ENCODE measurements around the gene SLC22A5.
A peak's percentile ranks its signal among the peaks of the same experiment; 100 is the strongest.
"Not testable (repeated sequence)": the region's sequence is repeated elsewhere in the genome, so short reads cannot be mapped to it uniquely, and the experiment has no call there.

SLC22A5 gene

DNA sequence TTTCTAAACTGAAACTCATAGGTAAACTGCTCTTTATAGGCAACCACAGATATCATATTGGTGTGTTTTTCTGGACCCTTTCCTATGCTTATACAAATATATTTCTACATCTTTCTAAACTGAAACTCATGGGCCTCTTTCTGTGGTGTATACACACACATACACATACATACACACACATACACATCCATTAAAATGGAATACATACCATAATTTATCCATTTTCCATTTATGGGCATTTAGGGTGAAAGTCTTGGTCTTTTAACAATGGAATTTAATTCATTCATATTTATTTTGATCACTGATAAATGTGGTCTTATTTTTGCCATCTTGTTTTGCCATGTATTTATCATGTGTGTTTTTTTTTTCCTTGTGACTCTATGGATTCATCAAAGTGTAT is 44.1 kb downstream of the SLC22A5 start:
- no peak for DNase-seq (ENCODE audit: low read depth)

DNA sequence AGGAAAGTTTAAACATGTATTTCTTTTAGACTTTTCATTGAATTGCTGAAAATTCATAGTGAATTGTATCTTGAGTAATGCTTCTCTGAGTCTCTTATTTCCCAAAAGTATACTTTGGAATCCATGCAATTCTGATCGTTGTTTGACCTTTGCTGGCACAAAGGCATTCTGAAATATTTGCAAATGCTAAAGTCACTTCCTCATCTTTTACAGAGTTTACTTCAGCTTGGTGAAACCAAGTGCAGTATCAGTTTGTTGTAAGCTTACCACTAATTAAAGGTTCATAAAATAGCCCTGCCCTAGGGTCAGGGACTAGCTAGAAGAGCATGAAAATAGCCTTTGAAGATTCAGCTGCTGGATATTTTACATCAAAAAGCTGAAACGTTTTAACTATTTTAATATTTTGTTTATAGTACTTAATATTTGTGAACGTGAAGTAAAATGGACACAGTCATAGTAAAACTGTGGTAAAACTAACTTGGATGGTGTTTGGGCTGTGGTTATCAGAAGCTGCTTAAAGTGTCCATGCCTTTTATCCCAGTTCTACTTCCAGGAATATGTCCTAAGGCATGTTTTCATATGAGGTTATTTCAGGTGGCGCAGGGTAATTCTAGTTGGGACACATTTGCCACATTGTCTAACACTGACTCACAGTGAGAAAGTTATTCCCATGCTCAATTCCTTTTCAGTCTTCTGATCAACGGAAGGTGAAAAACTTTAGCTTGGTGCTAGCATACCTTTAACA is 45.3 kb downstream of the SLC22A5 start:
- no peak for DNase-seq (ENCODE audit: low read depth)

DNA sequence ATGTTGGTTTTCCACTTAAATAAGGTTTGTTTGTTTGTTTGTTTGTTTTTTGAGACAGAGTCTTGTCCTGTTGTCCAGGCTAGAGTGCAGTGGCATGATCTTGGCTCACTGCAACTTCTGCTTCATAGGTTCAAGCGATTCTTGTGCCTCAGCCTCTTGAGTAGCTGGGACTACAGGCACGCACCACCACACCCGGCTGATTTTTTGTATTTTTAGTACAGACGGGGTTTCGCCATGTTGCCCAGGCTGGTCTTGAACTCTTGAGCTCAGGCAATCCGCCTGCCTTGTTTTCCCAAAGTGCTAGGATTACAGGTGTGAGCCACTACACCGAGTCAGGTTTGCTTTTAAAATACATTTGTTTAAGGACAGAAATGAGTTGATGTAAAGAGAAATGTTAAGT is 46.0 kb downstream of the SLC22A5 start:
- not testable (repeated sequence) for DNase-seq (ENCODE audit: low read depth)

DNA sequence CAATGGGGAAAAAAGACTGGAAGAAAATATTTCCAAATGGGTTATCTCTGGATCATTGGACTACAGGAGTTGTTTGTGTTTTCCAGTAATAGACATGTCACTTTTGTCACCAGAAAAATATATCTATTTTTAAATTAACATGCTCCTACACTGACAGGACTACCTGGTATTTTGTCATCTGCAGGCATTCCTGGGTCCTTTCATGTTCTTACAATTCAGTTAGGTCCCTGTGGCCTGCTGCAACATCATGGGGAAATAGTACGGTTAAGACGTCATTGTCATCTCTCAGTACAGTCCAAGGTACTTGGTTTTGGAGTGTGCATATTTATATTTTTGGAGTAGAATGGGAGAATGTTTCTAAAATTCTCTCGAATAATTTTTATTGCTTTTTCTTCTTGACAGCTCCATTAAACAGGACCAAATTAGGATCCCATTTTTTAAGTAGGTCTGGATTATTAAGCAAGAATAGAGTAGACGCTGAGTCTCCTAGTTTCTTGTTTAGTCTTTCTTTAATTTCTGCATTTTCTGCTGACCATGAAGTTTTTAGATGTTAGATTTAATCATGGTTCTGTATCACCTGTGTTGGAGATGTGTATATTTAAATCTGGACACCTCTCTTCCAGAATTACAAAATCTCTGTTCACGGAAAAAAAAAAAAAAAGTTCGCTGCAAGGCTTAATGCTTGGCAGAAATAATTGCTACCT is 46.9 kb downstream of the SLC22A5 start:
- no peak for DNase-seq (ENCODE audit: low read depth)

DNA sequence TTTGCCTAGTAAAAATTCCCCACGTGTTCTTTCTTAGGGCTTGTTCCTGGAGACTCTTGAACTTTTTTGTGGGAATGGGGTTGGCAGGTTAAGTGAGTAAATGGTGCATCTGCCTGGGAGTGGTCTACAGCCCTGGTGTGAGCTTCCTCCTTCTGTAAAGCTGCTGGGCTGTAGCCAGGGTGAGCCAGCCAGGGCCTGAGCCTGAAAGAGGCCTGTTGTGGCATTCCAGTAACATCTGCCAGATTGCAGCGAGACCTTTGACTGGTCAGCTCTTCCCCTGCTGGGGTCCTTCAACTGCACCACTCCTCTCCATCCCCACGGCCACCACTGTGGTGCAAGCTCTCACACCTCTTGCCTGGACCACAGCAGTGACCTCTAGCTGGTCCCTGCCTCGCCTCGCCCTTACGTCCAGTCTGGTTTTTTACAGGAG is 47.5 kb downstream of the SLC22A5 start:
- no peak for DNase-seq (ENCODE audit: low read depth)

DNA sequence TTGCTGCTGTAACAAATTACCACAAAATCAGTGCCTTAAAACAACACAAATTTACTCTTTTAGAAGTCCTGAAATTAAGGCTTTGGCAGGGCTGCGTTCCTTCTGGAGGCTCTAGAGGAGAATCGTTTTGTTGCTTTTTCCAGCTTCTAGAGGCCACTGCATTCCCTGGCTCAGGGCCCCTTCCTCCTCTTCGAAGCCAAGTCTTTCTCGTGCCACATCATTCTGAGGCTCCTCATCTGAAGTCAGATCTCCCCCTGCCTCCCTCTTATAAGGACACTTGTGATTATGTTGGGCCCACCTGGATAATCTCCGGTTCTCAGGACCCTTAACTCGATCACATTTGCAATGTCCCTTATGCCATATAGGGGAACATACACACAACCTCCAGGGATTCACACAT is 48.0 kb downstream of the SLC22A5 start:
- DNase-seq (ENCODE audit: low read depth), result no peak

DNA sequence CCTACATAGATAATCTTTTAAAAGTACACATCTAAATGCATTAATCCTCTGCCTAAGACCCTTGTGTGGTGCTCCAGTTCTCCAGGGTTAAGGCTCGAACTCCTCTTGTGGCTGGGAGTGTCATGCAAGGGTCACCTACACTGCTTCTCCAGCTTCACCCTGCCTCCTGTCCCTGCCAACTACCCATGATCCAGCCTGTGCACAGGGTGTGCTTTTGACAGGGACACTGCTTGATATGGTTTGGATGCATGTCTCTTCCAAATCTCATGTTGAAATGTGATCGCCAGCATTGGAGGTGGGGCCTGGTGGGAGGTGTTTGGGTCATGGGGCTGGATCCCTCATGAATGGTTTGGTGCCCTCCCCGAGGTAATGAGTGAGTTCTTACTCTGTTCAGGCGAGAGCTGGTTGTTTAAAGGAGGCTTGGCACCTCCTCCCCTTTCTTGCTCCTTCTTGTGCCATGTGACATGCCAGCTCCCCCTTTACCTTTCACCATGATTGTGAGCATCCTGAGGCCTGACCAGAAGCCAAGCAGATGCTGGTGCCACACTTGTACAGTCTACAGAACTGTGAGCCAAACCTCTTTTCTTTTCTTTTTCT is 48.5 kb downstream of the SLC22A5 start:
- no peak for DNase-seq (ENCODE audit: low read depth)

DNA sequence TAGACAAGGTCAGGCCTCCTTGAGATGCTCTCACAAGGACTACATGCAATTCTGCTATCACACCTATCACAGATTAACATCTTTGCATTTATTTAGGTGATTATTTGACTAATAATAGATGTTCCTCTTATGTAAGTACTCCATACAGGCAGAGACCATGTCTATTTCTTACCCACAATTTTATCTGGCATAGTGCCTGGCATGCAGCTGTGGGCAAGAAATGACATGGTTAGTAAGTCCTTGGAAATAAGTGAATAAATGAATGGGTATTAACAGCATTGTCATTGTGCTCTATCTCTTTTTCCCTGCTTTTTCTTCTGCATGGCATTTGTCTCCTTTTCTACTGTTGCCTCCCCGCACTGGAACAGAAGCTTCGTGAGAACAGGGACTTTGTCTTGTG is 49.4 kb downstream of the SLC22A5 start:
- DNase-seq (ENCODE audit: low read depth), result no peak

DNA sequence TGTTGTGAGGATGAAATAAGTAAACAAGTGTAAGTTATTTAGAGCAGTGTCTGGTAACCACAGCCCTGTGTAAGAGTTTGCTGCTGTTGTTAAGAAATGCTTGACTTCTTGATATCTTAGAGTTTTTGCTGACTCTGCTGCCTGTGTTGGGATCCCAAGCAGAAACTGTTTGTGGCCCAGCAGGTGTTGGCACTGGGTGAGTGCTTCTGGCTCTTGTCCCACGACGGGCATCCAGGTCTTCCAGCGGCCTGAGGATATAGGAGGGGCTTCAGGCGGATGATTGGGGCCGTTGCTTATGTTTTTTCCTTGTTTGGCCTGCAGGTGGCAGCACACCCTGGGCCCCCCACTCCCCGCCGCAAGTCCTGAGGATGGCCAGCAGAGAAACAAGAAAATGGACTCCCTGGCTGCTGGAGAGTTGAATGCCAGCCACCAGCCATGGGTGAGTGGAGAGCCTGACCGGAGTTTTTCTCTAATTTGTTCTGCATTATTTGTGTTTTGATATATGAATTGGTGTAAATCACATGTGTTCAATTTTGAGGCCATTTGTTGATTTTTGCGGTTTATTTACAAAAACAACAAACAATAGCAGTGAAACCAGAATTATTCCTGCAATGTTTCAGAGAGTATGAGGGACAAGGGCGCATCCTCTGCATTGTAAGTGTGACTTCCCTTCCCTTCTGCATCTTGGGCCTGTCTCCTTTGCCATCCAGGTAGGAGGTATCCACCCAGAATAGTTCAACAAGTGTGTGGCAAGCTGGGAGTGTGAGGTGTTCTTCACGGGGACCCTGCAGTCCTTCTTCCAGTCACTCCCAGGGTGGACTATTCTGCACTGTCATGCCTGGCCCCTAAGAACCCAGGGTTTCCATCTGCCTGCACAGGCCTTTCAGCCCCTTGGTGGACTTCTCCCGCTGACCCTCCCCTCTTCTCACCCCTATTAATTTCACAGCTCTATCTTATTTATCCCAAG is 50.3 kb downstream of the SLC22A5 start:
- peak; percentile 50 for DNase-seq (ENCODE audit: low read depth)

DNA sequence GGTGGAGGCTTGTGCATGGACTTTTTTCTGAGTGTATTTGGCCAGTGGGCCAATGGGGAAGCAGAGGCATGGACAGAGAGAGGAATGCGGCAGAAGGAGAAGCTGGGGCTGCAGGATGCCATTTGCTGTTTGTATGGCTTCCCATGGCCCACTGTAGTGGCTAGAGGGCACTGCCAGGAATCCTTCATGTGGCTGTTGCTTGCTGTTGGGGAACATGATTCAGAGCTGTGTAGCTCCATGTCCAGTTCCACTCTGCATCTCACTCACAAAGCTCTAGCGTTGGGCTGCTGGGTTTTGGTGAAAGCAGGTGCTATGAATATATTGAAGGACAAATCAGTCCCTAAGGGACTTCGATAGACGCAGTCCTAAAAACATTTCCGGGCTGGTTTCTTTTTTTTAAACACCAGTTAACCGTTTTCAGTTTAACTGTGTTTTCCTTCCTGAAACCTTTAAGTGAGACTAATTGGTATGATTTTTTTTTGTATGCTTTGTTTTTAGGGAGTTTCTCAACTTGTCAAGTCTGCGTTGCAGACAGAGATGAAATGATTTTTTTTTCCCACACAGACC is 51.3 kb downstream of the SLC22A5 start:
- DNase-seq (ENCODE audit: low read depth), result no peak

DNA sequence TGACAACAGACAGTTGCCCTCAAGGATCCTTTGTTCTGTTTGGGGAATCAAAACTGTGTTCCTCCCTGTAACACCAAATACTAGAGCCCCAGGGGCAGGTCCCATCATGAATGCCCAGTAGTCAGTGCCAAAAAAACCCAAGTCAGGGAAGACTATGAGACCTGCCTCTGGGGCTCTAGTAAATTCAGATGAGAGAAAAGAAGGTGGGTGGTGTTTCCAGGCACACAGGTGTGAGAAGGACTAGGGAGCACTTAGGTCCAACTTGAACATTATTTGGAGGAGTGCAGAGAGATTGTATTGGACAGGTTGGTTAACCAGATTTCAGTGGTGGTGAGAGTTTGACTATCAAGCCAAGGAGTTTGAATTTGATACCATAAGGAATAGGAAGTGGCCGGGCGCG is 52.0 kb downstream of the SLC22A5 start:
- DNase-seq (ENCODE audit: low read depth), result no peak

DNA sequence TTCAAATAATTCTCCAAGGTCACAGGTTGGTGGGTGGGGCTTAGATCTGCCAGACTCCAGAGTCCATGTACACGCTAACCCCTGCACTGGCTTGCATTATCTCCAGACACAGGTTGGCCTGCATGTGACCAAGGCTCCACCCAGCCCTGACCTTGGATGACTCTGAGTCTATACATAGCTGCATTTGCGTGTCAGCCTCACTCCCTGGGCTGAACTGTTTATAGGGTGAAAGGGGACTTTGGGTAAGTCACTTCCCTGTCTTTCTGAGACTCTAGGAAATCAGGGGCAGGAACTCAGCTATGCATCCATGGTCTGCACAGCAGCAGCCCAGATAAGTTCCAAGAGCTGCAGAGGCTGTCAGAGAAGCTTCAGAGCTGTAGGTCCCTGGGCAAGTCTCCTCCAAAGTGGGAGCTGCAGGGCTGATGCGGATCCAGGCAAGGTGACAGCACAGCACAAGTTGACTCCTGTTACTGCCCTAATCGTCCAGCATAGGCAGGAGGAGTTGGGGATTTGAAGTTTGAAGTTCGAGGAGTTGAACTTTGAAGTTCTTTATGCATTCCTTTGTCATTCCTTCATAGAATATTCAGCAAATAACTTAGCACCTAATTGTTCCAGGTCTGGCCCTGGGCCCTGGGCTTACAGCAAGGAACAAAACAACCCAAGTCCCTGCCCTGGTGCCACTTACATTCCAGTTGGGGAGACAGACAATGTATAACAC is 53.4 kb downstream of the SLC22A5 start:
- no peak for DNase-seq (ENCODE audit: low read depth)

DNA sequence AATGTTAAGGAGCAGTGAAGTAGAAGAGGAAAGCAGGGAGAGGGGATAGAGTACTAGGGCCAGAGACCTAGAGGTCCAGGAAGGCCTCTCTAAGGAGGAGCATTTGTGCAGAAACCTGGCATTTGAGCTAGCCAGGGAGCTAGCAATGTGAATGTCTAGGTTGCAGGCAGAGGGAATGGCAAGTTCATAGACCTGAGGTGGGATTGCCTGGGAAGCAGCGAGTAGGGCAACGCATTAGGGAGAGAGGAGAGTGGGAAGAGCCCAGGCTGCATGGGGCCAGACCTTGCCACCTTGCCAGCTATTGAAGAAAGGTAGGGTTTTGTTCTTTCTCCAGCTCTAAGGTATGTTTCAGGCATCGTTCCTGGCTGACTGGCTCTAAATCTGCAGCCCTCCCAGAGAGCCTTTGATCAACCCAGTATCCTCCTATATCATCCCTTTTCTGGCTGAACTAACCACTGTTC is 54.0 kb downstream of the SLC22A5 start:
- no peak for DNase-seq (ENCODE audit: low read depth)

DNA sequence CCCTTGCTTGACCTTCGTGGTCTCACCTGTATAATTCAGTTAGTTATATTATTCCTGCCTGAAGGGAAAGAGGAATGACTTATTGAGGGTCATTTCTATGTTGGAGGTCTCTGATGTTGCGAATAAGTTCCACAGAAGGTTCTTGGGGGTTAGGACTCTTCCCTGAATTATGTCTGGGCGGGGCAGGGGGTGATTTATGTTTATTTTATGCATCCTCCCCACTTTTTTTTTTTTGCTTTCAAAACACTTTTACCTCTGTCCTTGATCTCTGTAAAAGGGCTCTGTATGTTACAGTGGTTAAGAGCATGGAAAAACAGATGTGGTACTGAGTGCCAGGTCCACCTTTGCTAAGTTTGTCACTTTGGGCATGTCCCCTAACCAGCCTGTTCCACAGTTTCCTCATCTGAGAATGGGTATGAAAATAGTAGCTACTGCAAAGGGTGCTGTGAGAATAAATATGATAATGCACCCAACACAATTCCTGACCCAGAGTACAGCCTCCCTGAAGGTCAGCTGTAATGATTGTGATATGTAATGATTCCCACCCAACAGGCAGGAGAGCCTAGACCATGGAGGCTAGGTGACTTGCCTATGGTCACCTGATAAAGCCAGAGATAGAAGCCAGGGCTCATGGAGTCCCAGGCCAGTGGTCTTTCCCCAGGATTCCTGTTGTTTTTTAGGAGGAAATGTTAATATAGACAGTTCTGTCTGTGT is 54.8 kb downstream of the SLC22A5 start:
- no peak for DNase-seq (ENCODE audit: low read depth)

DNA sequence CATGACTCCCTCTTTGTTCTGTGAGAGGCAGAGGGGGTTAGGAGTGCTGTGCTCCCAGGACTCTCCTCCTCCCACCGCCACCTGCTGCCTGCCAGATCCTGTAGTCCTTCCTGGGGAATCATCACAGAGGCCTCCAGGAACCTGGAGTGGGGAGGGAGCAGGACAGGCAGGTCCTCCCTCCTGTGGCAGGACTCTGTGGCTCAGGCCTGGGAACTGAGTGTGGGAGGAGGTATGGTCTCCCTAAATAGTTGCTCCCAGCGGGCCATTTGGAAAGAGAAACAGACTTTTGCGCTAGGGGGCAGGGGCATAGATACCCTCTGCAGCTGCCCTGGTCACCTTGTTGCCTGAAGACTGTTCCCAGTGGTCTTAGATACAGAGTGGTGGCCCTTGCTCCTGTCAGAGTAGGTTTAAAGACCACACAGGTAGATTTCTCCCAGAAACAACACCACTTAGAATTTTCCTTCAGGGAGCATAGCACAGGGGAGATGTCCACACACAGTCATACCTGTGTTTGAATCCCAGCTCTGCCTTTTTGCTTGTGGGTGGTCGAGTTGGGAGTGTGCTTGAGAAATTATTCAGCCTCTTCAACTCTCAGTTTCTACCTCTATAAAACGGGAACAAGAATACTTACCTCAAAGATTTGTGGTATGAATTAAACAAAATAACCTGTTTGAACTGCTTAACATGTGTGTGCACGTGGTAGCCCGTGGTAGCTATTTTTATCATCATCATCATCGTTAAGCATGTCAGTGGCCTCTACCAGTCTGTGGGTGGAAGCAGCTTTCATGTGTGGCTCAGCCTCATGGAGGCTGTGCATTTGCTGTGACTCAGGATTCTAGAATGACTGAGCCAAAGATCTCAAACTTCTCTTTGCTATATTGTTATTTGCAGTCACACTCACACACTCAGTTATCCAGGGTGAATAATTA is 55.8 kb downstream of the SLC22A5 start:
- DNase-seq (ENCODE audit: low read depth), result peak; percentile 57

DNA sequence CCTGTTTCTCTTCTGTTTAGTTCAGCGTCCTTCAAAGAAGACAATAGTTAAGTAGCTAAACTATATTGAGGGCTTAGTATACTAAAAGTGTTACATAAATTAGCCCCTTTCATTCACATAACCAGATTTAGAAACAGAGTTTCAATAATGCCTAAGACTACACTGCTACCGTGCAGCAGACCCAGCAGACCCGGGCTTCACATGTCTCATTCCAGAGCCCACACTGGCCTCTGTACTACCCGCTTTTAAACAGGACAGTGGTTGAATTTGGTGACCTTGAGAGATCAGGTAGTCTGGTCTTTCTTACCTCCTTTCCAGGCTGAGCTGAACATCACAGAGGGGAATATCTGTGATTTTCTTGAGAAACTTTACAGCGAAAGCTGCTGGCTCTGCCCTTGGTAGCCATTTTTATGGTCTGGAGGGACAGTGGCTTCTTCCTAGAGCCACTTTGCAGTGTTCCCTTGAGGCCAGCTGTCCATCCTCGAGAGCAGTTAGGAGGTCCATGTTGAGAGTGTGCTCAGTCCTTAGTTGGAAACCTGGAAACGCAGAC is 56.5 kb downstream of the SLC22A5 start:
- DNase-seq (ENCODE audit: low read depth), result no peak

DNA sequence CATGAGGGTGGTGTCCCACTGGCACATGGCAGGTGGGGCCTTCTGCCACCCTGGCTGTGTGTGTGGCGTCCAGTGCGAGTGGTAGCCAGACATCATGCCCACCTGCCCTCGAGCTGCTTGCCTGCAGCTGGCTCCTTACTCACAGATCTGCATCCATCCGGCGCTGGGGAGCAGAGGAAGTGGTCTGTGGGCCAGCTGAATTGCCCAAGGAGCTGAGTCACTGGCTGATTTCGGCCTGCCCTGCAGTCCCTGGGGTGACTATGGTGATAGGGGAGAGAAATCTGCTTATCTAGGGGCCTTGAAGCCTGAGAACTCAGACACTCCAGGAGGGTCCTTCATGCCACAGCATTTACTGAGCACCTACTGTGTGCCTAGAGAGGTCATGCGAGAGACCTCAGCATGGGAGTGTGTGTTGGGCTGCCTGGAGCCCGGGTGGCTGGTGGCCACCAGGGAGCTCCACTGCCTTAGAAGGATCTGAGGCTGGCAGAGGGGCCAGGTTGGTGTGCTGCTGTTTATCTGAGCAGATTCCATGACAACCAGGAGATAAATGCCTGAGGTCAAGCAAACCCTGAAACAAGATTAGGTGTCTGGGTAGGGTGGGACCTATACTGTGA is 57.1 kb downstream of the SLC22A5 start:
- DNase-seq (ENCODE audit: low read depth), result peak; percentile 56
